GM18951 (cell line): ENCODE measurements around the gene TLK2.
"Not testable (repeated sequence)": the region's sequence is repeated elsewhere in the genome, so short reads cannot be mapped to it uniquely, and the experiment has no call there.

Experiments used
- POLR2A ChIP-seq: IDR thresholded peaks from 4 replicates; pipeline ENCODE4 v1.6.1; 2011; ENCODE audit warnings: mild to moderate bottlenecking; ENCODE audit not compliant: insufficient read length, insufficient read depth; ENCODE audit errors: extremely low read depth
- in situ Hi-C: fragments of 300-500 bp; cut with MboI; formaldehyde crosslinking; loops from one replicate; pipeline ENCODE4 v1.12.0; 2022; ENCODE audit warnings: low sequenced_read_pairs, mixed read lengths, inconsistent platforms; ENCODE audit not compliant: unreplicated experiment

The TLK2 gene

GRCh38 chr17:62611728-62612127 is 133.1 kb downstream of the TLK2 start:
- in situ Hi-C loops, result no loop called here

GRCh38 chr17:62612289-62612688 is 133.7 kb downstream of the TLK2 start:
- in situ Hi-C loops, result not testable (repeated sequence)

More at GRCh38 chr17:62611728-62612127, 133.1 kb downstream of the TLK2 start:
- TF ChIP-seq POLR2A, result no peak

GRCh38 chr17:62613095-62613494 is 134.5 kb downstream of the TLK2 start:
- in situ Hi-C loops, result not testable (repeated sequence)

- in situ Hi-C loops, result no loop called here
- no peak for TF ChIP-seq POLR2A
Measured at GRCh38 chr17:62614142-62614541, 135.5 kb downstream of the TLK2 start.

GRCh38 chr17:62615503-62615902 is 136.9 kb downstream of the TLK2 start:
- TF ChIP-seq POLR2A, result no peak
- in situ Hi-C loops, result no loop called here

- in situ Hi-C loops, result no loop called here
- no peak for TF ChIP-seq POLR2A
Measured at GRCh38 chr17:62616993-62617893, 138.6 kb downstream of the TLK2 start.

GRCh38 chr17:62617894-62618472 is 139.4 kb downstream of the TLK2 start:
- in situ Hi-C loops, result no loop called here
- TF ChIP-seq POLR2A, result no peak

- in situ Hi-C loops, result no loop called here
- TF ChIP-seq POLR2A, result no peak
Measured at GRCh38 chr17:62618647-62619416, 140.2 kb downstream of the TLK2 start.

GRCh38 chr17:62619417-62620155 is 141.0 kb downstream of the TLK2 start:
- in situ Hi-C loops, result no loop called here
- TF ChIP-seq POLR2A, result no peak

GRCh38 chr17:62621223-62621622 is 142.6 kb downstream of the TLK2 start:
- in situ Hi-C loops, result no loop called here
- TF ChIP-seq POLR2A, result no peak

- in situ Hi-C loops, result no loop called here
- TF ChIP-seq POLR2A, result no peak
Measured at GRCh38 chr17:62625184-62625869, 146.7 kb downstream of the TLK2 start.

GRCh38 chr17:62625870-62626200 is 147.2 kb downstream of the TLK2 start:
- in situ Hi-C loops, result no loop called here
- no peak for TF ChIP-seq POLR2A
